GM19467 (cell line): ENCODE measurements around the gene GRK6.
"Not testable (repeated sequence)": the region's sequence is repeated elsewhere in the genome, so short reads cannot be mapped to it uniquely, and the experiment has no call there.

Source experiments
- ATAC-seq: cut with Tn5 transposase; IDR thresholded peaks from one replicate; pipeline ENCODE4 v1.9.1; 2021; ENCODE audit warnings: mild to moderate bottlenecking, moderate library complexity; ENCODE audit not compliant: unreplicated experiment

Gene GRK6

GRCh38 chr5:177483994-177484901, 57.8 kb downstream of the GRK6 start:
- ATAC-seq: no peak

- no peak for ATAC-seq
Observed at GRCh38 chr5:177484902-177485549, 58.5 kb downstream of the GRK6 start.

GRCh38 chr5:177485753-177486152, 59.3 kb downstream of the GRK6 start:
- ATAC-seq: not testable (repeated sequence)

GRCh38 chr5:177486256-177486655, 59.8 kb downstream of the GRK6 start:
- no peak for ATAC-seq

- ATAC-seq: no peak
Observed at GRCh38 chr5:177487144-177487543, 60.7 kb downstream of the GRK6 start.

GRCh38 chr5:177487975-177488374, 61.5 kb downstream of the GRK6 start:
- ATAC-seq: no peak

GRCh38 chr5:177489119-177489716, 62.7 kb downstream of the GRK6 start:
- no peak for ATAC-seq

GRCh38 chr5:177490311-177490991, 64.0 kb downstream of the GRK6 start:
- no peak for ATAC-seq

- no peak for ATAC-seq
Observed at GRCh38 chr5:177490992-177491391, 64.5 kb downstream of the GRK6 start.

GRCh38 chr5:177491429-177491945, 65.0 kb downstream of the GRK6 start:
- no peak for ATAC-seq

- no peak for ATAC-seq
Observed at GRCh38 chr5:177491983-177492746, 65.7 kb downstream of the GRK6 start.
